CD14-positive monocyte (primary cell): Measurements from ENCODE around the gene RAD23A. TPM values are rescaled to one million over a fixed set of nuclear protein-coding genes. Genes with fewer than 3 reads are reported as not detected.
A peak's percentile ranks its signal among the peaks of the same experiment; 100 is the strongest.
"Not testable (repeated sequence)": the region's sequence is repeated elsewhere in the genome, so short reads cannot be mapped to it uniquely, and the experiment has no call there.

ENCODE experiments used
- DNase-seq, 3 donors: peaks; one replicate each; pipeline ENCODE4 v3.0.0-alpha.2; 2011 to 2022
- H2AFZ ChIP-seq: 2 replicates; pipeline ENCODE4 v1.6.0; 2012; ENCODE audit warnings: mild to moderate bottlenecking, low read depth, low read length, inconsistent platforms; ENCODE audit not compliant: insufficient read depth, poor library complexity, severe bottlenecking
- H3K27ac ChIP-seq, 2 donors: 1 replicate in 1 of 2; 2 replicates in 1 of 2; pipeline ENCODE4 v1.5.1; 2012 to 2013; ENCODE audit warnings: low read length in 2 of 2, control low read depth in 1 of 2, inconsistent platforms in 1 of 2, low read depth in 1 of 2, mild to moderate bottlenecking in 1 of 2
- H3K27me3 ChIP-seq, 2 donors: one replicate each; pipeline versions ENCODE4 v1.6.0 to v1.6.1; 2011 to 2013; ENCODE audit warnings: low read length in 2 of 2; ENCODE audit not compliant: control insufficient read depth in 2 of 2, insufficient read depth in 2 of 2
- H3K36me3 ChIP-seq, 2 donors: replicated peaks in 1 of 2; 1 replicate in 1 of 2; 2 replicates in 1 of 2; pipeline versions ENCODE4 v1.5.1 to v1.6.1; 2012 to 2013; ENCODE audit warnings: low read length in 2 of 2, control low read depth in 1 of 2, inconsistent platforms in 1 of 2, mild to moderate bottlenecking in 1 of 2; ENCODE audit not compliant: insufficient read depth in 2 of 2, control insufficient read depth in 1 of 2
- H3K4me1 ChIP-seq, 2 donors: 1 replicate in 1 of 2; 2 replicates in 1 of 2; pipeline versions ENCODE4 v1.5.1 to v1.6.1; 2012 to 2013; ENCODE audit warnings: low read length in 2 of 2, control low read depth in 1 of 2, inconsistent platforms in 1 of 2, mild to moderate bottlenecking in 1 of 2, moderate library complexity in 1 of 2; ENCODE audit not compliant: insufficient read depth in 2 of 2, control insufficient read depth in 1 of 2
- H3K4me2 ChIP-seq: replicated peaks from 2 replicates; pipeline ENCODE3; 2012; ENCODE audit warnings: low read length, moderate library complexity, mild to moderate bottlenecking; ENCODE audit not compliant: poor library complexity, severe bottlenecking; ENCODE audit errors: extremely low read depth
- H3K4me3 ChIP-seq, 3 experiments: fragments of 200-600 bp in 1 of 3; sonication (generic) in 1 of 3; replicated peaks in 1 of 3; 1 replicate in 2 of 3; 2 replicates in 1 of 3; pipeline ENCODE4 v1.5.1; 2011 to 2013; ENCODE audit warnings: low read length in 3 of 3, mild to moderate bottlenecking in 3 of 3, control low read depth in 2 of 3, low read depth in 2 of 3, inconsistent platforms in 1 of 3, moderate library complexity in 1 of 3
- H3K79me2 ChIP-seq: 2 replicates; pipeline ENCODE4 v1.6.0; 2012; ENCODE audit warnings: mild to moderate bottlenecking, control low read depth, inconsistent platforms, low read length, moderate library complexity; ENCODE audit not compliant: insufficient read depth
- H3K9ac ChIP-seq: 2 replicates; pipeline ENCODE4 v1.6.0; 2017; ENCODE audit warnings: low read length, mild to moderate bottlenecking; ENCODE audit not compliant: insufficient read depth, poor library complexity, severe bottlenecking
- H3K9me3 ChIP-seq, 2 donors: replicated peaks in 1 of 2; 1 replicate in 1 of 2; 2 replicates in 1 of 2; pipeline versions ENCODE4 v1.5.1 to v1.6.1; 2012 to 2013; ENCODE audit warnings: low read length in 2 of 2, control low read depth in 1 of 2; ENCODE audit not compliant: control insufficient read depth in 1 of 2, insufficient read depth in 1 of 2
- H4K20me1 ChIP-seq: 2 replicates; pipeline ENCODE4 v1.6.0; 2012; ENCODE audit warnings: mild to moderate bottlenecking, low read length, control low read depth, moderate library complexity; ENCODE audit not compliant: insufficient read depth
- H3K27ac Mint-ChIP-seq, 7 donors: one replicate each; pipeline ENCODE4 v1.8.0; 2020; ENCODE audit warnings: mild to moderate bottlenecking in 7 of 7, mixed read lengths in 7 of 7, moderate library complexity in 6 of 7, inconsistent platforms in 2 of 7
- H3K27me3 Mint-ChIP-seq, 3 donors: one replicate each; pipeline ENCODE4 v1.8.0; 2021 to 2022; ENCODE audit warnings: low read depth in 3 of 3, mild to moderate bottlenecking in 3 of 3, mixed read lengths in 3 of 3, moderate library complexity in 3 of 3, inconsistent platforms in 1 of 3
- H3K36me3 Mint-ChIP-seq, 2 donors: one replicate each; pipeline ENCODE4 v1.8.0; 2020; ENCODE audit warnings: mixed read lengths in 2 of 2, inconsistent platforms in 1 of 2, mild to moderate bottlenecking in 1 of 2
- H3K4me1 Mint-ChIP-seq: one replicate; pipeline ENCODE4 v1.8.0; 2020; ENCODE audit warnings: mild to moderate bottlenecking, mixed read lengths
- H3K4me3 Mint-ChIP-seq, 2 donors: one replicate each; pipeline ENCODE4 v1.8.0; 2020; ENCODE audit warnings: mild to moderate bottlenecking in 2 of 2, mixed read lengths in 2 of 2, moderate library complexity in 1 of 2
- H3K9me3 Mint-ChIP-seq, 7 donors: one replicate each; pipeline ENCODE4 v1.8.0; 2020 to 2022; ENCODE audit warnings: mixed read lengths in 7 of 7, mild to moderate bottlenecking in 6 of 7, moderate library complexity in 6 of 7, inconsistent platforms in 2 of 7
- WGBS: methylation state at CpG from one replicate; pipeline ENCODE4 v1.1.5; 2013; ENCODE audit warnings: missing lambda C conversion rate; ENCODE audit not compliant: insufficient coverage; 5-methylcytosine and 5-hydroxymethylcytosine counted together
- intact Hi-C, 2 donors: fragments of 100-400 bp; cut with micrococcal nuclease; formaldehyde crosslinking; loops; one replicate each; pipeline versions ENCODE4 v1.15.0 to v1.15.1; 2023
- polyA plus RNA-seq, 3 donors: library from polyadenylated mRNA; depleted of rRNA in 1 of 3; unstranded in 2 of 3; stranded (reverse) in 1 of 3; fragments of 300-500 nt in 2 of 3; fragments of >200 nt in 1 of 3; fragmentation: Illumina TruSeq in 2 of 3; gene quantifications; 1 replicate in 2 of 3; 2 replicates in 1 of 3; pipeline ENCODE4 v1.2.3, GENCODE V29; 2012 to 2021
- TF ChIP-seq, protein P1 (sequence below): fragments of 200-600 bp; IDR thresholded peaks from one replicate; pipeline ENCODE4 v1.8.0; 2022; ENCODE audit warnings: antibody characterized with exemption, mild to moderate bottlenecking

Gene RAD23A
- polyA plus RNA-seq, 3 donors, result 45.5 to 88.0 (median 55.3) TPM

DNA sequence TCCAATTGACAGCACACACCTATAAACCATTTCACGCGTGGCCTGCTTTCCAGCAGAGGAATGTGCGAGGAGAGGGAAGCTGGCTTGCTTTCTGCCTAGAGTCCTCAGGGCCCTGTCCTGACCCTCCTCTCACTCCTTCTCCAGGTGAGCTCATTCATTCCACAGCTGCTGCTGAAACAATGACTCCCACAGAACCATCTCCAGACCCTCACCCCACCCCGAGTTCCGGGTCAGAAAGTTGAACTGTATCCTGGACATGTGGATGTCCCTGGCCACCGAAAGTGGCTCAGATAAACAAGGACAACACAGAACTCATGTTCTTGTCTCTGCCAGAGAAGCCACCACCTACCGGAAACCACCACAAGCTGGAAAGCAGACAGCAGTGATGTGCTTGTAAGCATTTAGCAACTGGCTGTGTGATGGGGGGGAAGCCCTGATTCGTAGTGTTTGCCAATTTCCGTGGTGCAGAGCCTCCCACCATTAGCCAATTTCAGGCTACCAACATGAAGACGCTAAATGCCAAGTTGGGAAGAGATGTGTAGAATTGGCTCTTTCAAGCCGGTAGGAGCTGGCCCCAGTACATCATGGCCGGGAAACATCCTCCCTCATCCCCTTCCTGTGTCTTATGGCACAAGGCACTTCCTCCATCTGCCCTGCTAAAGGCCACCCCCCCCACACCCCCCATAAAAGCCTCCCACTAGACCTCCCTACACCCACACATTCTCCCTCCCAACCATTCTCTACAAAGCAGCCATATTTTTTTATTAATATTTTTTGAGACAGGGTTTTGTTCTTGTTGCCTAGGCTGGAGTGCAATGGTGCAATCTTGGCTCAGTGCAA lies 31.6 kb upstream of the RAD23A start:
- peak overlapping the region; percentile 45 to 83 for H3K27ac ChIP-seq
- H3K27ac Mint-ChIP-seq, result peak overlapping the region; percentile 88 to 96 (median 94)
- peak overlapping the region in 1 of 3 experiments; percentile 58 for H3K4me3 ChIP-seq
- intact Hi-C loops, result no loop called here
- H3K9me3 Mint-ChIP-seq, result peaks cover 0 to 2% (median 0%) of the 10 kb centered on the region in 7 donors
- no peaks in the 10 kb centered on the region for H3K9me3 ChIP-seq
- no peaks in the 10 kb centered on the region for H4K20me1 ChIP-seq
- peak overlapping the region; percentile 74 to 83 for H3K4me3 Mint-ChIP-seq
- H3K36me3 ChIP-seq, result no peaks in the 10 kb centered on the region
- H3K27me3 ChIP-seq, result no peaks in the 10 kb centered on the region
- peak; percentile 50 to 59 (median 53) for DNase-seq
- H3K4me2 ChIP-seq, result peak overlapping the region; percentile 70
- peaks cover 2 to 3% of the 10 kb centered on the region in 2 donors for H3K36me3 Mint-ChIP-seq
- H2AFZ ChIP-seq, result peak overlapping the region; percentile 87
- H3K4me1 Mint-ChIP-seq, result peaks cover 35% of the 10 kb centered on the region
- H3K79me2 ChIP-seq, result no peaks in the 10 kb centered on the region
- TF ChIP-seq, protein P1, sequence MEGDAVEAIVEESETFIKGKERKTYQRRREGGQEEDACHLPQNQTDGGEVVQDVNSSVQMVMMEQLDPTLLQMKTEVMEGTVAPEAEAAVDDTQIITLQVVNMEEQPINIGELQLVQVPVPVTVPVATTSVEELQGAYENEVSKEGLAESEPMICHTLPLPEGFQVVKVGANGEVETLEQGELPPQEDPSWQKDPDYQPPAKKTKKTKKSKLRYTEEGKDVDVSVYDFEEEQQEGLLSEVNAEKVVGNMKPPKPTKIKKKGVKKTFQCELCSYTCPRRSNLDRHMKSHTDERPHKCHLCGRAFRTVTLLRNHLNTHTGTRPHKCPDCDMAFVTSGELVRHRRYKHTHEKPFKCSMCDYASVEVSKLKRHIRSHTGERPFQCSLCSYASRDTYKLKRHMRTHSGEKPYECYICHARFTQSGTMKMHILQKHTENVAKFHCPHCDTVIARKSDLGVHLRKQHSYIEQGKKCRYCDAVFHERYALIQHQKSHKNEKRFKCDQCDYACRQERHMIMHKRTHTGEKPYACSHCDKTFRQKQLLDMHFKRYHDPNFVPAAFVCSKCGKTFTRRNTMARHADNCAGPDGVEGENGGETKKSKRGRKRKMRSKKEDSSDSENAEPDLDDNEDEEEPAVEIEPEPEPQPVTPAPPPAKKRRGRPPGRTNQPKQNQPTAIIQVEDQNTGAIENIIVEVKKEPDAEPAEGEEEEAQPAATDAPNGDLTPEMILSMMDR, result no peak
- H3K4me1 ChIP-seq, result peaks cover 32 to 36% of the 10 kb centered on the region in 2 donors
- 10% methylated on average over 2 of the region's 12 CpGs for WGBS
- peaks cover 0 to 3% (median 3%) of the 10 kb centered on the region in 3 donors for H3K27me3 Mint-ChIP-seq
- peak overlapping the region; percentile 32 for H3K9ac ChIP-seq

DNA sequence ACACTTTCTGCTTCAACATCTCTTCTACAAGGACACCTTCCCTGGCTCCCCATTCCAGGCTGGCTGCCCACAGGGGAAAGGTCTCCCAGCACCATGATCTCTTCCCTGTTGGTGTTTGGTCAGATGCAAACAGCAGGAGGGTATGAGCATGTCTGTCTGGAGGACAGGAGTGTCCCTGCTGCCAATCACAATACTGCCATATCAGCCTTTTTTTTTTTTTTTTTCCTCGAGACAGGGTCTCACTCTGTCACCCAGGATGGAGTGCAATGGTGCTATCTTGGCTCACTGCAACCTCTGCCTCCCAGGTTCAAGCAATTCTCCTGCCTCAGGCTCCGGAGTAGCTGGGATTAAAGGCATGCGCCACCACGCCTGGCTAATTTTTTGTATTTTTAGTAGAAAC lies 29.8 kb upstream of the RAD23A start:
- H3K36me3 ChIP-seq, H3K27me3 ChIP-seq, H3K4me3 ChIP-seq, H3K27ac ChIP-seq, H3K9ac ChIP-seq, H3K4me2 ChIP-seq, H3K79me2 ChIP-seq, intact Hi-C loops, H3K9me3 Mint-ChIP-seq, H3K36me3 Mint-ChIP-seq, DNase-seq, H4K20me1 ChIP-seq, H3K27ac Mint-ChIP-seq, H3K4me3 Mint-ChIP-seq, H3K27me3 Mint-ChIP-seq, H3K9me3 ChIP-seq, H2AFZ ChIP-seq: not testable (repeated sequence)
- peaks cover 37 to 40% of the 10 kb centered on the region in 2 donors for H3K4me1 ChIP-seq
- peaks cover 39% of the 10 kb centered on the region for H3K4me1 Mint-ChIP-seq
- no CpG with 5 or more reads among the region's 4 CpGs for WGBS
